ENCODE results near the gene ELAVL2.

Gene ELAVL2

DNA sequence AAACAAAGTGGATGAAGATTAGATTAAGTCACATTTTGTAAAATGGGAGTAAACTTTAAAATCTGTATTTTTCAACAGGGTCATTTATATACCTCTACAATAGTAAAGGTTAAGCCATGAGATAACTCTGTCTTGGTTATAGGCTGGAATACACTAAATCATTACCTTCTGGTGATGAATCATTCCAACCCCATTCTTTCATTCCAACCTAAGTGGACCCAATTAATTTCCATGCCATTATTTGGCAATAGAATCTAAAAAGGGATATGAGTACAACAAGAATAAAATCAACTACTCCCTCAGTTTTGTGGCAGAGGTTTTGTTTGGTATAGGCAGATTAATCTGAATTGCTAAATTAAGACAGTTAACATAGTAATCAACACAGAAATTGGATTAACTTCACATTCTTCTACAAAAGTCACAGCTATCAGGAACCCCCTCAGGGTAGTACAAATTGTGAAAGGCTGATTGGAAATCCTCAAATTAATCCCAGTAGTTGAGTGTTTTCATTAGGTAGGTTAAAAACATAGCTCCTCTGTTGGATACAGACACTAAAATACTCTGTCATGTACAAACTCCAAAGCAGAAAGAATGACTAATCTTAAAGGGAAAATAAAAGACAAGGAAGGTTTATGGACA is 54.2 kb downstream of the ELAVL2 start:
- no peak for DNase-seq (ENCODE audit: low read depth, low spot score)

DNA sequence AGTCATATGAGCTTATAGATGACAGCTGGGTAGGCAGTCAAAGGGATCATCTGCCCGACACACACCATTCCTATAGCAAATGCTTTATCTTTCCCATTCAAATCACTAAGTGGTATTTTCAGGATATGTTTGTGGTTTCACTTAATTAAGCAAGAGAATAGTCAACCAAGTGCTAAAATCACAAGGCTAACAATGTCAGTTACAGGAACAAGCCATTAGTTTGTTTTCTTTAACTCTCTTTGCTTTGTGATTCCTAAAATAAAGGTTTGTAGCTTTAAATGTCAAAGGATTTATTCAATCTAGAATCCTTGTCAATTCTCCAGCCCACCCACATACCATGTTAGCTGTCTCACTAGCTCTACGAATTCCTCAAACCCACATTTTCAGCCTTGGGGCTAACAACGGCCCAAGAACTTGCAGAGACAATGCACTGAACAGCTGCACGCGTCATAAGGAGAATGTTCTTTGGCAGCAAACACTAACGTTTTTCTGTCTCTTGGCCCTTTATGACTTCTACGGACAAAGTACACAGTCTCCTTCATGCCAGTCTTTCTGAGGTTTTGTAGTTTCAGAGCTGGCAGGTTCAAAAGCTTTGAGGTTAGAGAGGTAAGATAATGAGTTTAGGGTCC is 56.6 kb downstream of the ELAVL2 start:
- no peak for DNase-seq (ENCODE audit: low read depth, low spot score)

DNA sequence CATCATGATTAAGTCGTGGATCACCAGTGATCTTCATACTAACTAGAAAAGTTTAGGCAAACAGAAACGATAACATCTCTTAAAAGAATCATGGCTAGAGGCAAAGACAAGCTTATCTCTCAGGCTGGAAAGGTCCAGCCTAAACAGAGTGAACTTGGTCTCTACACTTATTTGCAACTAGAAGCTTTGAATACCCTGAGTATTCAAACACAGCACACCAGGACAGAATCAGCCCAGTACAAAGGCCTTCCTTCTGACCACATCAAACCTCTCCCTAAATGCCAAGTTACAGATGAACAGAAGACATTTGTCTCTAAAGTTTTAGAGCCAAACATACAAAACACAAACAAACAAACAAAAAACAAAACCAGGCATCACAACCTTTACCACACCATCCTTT is 57.2 kb downstream of the ELAVL2 start:
- DNase-seq (ENCODE audit: low read depth, low spot score): no peak

DNA sequence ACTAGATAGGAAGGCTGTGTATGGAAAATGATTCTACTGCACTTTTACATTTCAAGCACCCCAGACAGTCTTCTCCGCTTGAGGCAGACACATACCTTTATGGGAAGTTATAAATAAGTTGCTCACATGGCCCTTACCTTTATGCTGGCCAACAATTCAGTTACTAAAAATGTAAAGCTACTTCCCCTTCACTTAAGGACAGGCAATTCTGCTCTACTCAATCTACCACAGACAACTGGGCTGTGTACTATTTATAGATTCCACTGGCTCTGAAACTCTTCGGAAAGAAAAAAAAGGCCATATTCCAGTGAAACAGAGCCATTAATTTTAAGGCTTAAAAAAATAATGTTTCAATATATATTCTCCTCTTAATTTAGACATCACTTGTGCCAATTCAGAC is 59.4 kb downstream of the ELAVL2 start:
- DNase-seq (ENCODE audit: low read depth, low spot score): no peak

GRCh38 chr9:23765561-23765960 is 60.5 kb downstream of the ELAVL2 start:
- no peak for DNase-seq (ENCODE audit: low read depth, low spot score)

DNA sequence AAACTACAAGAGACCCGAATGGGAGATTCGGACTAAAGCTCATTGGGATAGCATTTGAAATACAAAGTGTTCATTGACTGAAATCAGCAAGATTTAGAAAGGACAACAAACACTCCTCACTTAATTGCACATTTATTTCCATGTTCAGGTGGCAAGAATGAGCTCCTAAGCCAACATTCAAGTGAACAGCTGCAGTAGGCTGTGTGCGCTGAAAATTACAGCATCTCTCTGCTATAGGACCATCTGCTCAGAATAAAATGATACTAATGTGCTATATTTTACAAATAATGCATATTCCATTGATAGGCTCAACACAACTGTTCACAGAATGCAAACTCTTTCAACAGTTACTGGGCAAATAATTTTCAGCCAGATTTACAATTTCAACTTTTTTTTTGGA is 61.8 kb downstream of the ELAVL2 start:
- DNase-seq (ENCODE audit: low read depth, low spot score): no peak

- DNase-seq (ENCODE audit: low read depth, low spot score): no peak
Measured at GRCh38 chr9:23754551-23754950, 71.5 kb downstream of the ELAVL2 start.

- DNase-seq (ENCODE audit: low read depth, low spot score): no peak
Measured at GRCh38 chr9:23752859-23753258, 73.2 kb downstream of the ELAVL2 start.

- no peak for DNase-seq (ENCODE audit: low read depth, low spot score)
Measured at GRCh38 chr9:23751633-23752032, 74.4 kb downstream of the ELAVL2 start.

DNA sequence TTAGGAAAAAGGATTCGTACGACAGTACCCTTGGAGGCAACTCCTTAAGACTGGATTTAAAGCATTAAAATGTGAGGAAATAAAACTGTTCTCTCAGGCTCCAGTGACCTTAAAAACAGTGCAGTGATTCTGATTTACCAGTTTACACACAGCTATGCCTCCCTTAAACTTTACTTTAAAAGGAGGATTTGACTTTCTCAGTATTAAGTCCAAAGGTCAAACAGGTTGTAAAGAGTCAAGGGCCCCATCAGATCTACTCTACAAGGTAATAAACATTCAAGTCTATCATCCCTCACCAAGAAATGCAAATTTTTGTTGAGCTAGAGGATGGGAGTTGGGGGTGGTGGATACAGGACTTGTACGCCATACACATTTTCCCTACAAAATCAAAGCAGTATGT is 75.2 kb downstream of the ELAVL2 start:
- DNase-seq (ENCODE audit: low read depth, low spot score): no peak

DNA sequence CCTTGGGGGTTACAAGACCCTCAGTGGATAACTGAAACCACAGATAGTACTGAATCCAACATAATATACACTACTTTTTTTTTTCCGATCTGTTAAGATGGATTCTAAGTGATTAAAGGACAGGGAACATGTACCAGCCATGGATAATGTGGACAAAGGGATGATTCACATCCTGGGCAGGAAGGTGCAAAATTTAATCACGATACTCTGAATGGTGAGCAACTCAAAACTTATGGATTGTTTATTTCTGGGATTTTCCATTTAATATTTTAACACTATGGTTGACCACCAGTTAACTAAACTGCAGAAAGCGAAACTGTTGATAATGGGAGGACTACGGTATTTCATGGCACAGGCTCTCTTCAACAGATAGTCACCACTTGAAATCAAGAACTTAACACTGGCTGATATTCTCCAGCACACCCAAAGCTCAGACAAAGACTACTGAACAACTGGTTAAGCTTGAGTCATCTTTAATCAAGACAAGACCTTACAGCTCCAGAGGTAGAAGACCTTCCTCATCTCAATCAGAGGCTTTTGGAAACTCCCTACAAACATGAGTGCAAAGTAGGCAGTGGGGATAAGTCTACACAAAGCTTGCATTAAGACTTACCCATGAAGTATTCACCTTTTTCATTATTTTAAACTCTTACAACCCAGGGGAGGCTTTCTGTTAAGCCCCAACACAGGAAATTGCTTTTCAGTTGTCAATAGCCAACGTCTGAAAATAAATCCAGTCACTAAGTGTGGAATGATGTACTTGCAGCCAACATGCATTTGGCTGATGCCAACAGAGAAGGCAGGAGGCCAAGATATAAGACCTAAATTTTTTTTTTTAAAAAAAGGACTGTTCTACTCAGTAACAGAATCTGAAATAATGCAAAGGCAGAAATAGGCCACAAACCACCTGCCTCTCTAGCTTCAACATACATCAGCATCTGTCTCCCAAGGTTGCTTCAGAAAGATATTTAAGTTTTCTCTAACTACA is 78.7 kb downstream of the ELAVL2 start:
- DNase-seq (ENCODE audit: low read depth, low spot score): no peak

- DNase-seq (ENCODE audit: low read depth, low spot score): no peak
Measured at GRCh38 chr9:23746317-23746716, 79.7 kb downstream of the ELAVL2 start.

DNA sequence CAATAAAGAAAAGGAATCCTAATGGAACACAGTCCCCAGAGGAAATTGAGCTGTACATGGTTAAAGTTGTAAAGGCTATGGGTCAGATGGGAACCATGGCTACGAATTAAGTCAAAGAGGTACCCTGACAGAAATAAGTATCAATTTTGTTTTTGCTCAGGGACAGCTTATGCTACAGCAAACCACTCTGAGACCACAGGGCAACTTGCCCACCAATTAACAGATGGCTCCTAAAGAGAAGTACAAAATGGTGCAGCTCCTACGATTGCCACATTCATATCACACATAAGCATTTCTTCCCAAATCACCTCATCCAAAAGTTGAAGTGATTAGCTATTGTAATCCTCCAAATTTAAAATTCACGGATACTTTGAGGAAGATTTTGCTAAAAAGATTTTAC is 83.0 kb downstream of the ELAVL2 start:
- no peak for DNase-seq (ENCODE audit: low read depth, low spot score)

- DNase-seq (ENCODE audit: low read depth, low spot score): no peak
Measured at GRCh38 chr9:23741351-23741750, 84.7 kb downstream of the ELAVL2 start.

GRCh38 chr9:23740531-23740930 is 85.5 kb downstream of the ELAVL2 start:
- DNase-seq (ENCODE audit: low read depth, low spot score): no peak

GRCh38 chr9:23739753-23740152 is 86.3 kb downstream of the ELAVL2 start:
- no peak for DNase-seq (ENCODE audit: low read depth, low spot score)

- DNase-seq (ENCODE audit: low read depth, low spot score): no peak
Measured at GRCh38 chr9:23736293-23736692, 89.7 kb downstream of the ELAVL2 start.

GRCh38 chr9:23733495-23734078 is 92.5 kb downstream of the ELAVL2 start:
- DNase-seq (ENCODE audit: low read depth, low spot score): no peak

GRCh38 chr9:23731353-23731752 is 94.7 kb downstream of the ELAVL2 start:
- no peak for DNase-seq (ENCODE audit: low read depth, low spot score)

- no peak for DNase-seq (ENCODE audit: low read depth, low spot score)
Measured at GRCh38 chr9:23730364-23730763, 95.7 kb downstream of the ELAVL2 start.

GRCh38 chr9:23728736-23729135 is 97.3 kb downstream of the ELAVL2 start:
- DNase-seq (ENCODE audit: low read depth, low spot score): no peak

DNA sequence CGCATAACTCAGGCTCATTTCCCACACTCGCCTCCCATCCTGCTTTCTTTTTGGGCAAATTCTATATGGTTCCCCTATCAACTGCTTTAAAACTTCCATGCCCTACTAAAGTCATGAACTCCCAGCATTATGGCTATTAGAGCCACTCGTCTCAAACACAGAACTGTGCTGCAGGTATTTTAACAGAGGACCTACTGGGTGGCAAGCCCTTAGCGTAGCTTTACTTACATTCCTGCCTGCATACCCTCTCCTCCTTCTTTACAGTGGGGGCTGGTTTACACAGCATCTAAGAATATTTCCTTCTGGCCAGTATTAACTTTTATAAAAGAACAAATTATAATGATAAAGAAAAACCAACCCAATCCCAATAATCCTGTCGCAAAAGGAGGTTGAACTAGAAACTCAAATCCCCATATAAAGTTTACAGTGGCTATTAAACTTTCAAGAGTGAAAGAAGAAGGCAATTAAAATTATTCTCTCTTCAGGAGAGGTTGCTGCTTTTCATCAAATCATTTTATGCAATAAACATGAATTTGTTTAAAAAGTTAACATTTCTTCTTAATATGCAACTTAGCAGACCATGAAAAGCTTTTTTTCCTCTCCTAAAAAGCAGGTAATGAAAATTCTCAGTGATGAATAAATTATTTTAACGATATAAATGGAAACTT is 100.6 kb downstream of the ELAVL2 start:
- no peak for DNase-seq (ENCODE audit: low read depth, low spot score)

Measured in activated naive CD8-positive, alpha-beta T cell treated with anti-CD3 and anti-CD28 coated beads, Interleukin-2, amount 50 U/mL, for 16 hours (primary cell).